Mesothelial cell of epicardium (in vitro differentiated cells): ENCODE results near the gene FCER1G. TPM values are rescaled to one million over a fixed set of nuclear protein-coding genes. Genes with fewer than 3 reads are reported as not detected.

Experiments used
- DNase-seq, 2 experiments: peaks; one replicate each; pipeline ENCODE4 v3.0.0; 2021; ENCODE audit warnings: low spot score in 2 of 2; ENCODE audit not compliant: unreplicated experiment in 2 of 2
- H3K27ac Mint-ChIP-seq: 2 replicates; pipeline ENCODE4 v1.8.0; 2021; ENCODE audit warnings: mixed read lengths
- H3K27me3 Mint-ChIP-seq: 2 replicates; pipeline ENCODE4 v1.8.0; 2021; ENCODE audit warnings: low read depth, mixed read lengths
- H3K36me3 Mint-ChIP-seq: 2 replicates; pipeline ENCODE4 v1.8.0; 2021; ENCODE audit warnings: mixed read lengths
- H3K4me1 Mint-ChIP-seq: 2 replicates; pipeline ENCODE4 v1.8.0; 2021; ENCODE audit warnings: mixed read lengths
- H3K4me3 Mint-ChIP-seq: 2 replicates; pipeline ENCODE4 v1.8.0; 2021; ENCODE audit warnings: mild to moderate bottlenecking, moderate library complexity, mixed read lengths
- H3K9me3 Mint-ChIP-seq: 2 replicates; pipeline ENCODE4 v1.8.0; 2021; ENCODE audit warnings: mixed read lengths
- CTCF ChIP-seq: fragments of 200-600 bp; sonication (generic); IDR thresholded peaks from one replicate; pipeline ENCODE4 v1.5.0; 2021; ENCODE audit warnings: antibody characterized with exemption; ENCODE audit not compliant: unreplicated experiment
- total RNA-seq: library from RNA; stranded (reverse); gene quantifications from 3 replicates; pipeline ENCODE4 v1.2.1, GENCODE V29; 2021

The FCER1G gene
- total RNA-seq, 1 donor from 2014 or later: 0.40 TPM

GRCh38 chr1:161198897-161199431 lies 16.1 kb upstream of the FCER1G start, which contains the start of gene ADAMTS4:
TSS of gene ADAMTS4 (minus strand) at chr1:161199054. CDS start at chr1:161198627, 427 bp downstream.
- peaks cover 53% of the 10 kb centered on the region for H3K4me1 Mint-ChIP-seq
- H3K4me3 Mint-ChIP-seq: peak within 1 kb of the TSS; percentile 62
- H3K27ac Mint-ChIP-seq: peak within 1 kb of the TSS; percentile 92
- no peaks in the 10 kb centered on the region for H3K27me3 Mint-ChIP-seq
- no peaks in the 10 kb centered on the region for H3K9me3 Mint-ChIP-seq
- H3K36me3 Mint-ChIP-seq: peaks cover 3% of the 10 kb centered on the region
- TF ChIP-seq CTCF: no peak
- DNase-seq: no peak

- Mint-ChIP-seq H3K27me3 (no peaks in the 10 kb centered on the region), H3K9me3 (no peaks in the 10 kb centered on the region), H3K27ac (peak overlapping the region; percentile 82), H3K4me3 (peak overlapping the region; percentile 62), H3K4me1 (peaks cover 58% of the 10 kb centered on the region), H3K36me3 (peaks cover 9% of the 10 kb centered on the region)
- DNase-seq: no peak
- no peak for TF ChIP-seq CTCF
These were observed 15.5 kb upstream of the FCER1G start for GRCh38 chr1:161199506-161200139.

DNA sequence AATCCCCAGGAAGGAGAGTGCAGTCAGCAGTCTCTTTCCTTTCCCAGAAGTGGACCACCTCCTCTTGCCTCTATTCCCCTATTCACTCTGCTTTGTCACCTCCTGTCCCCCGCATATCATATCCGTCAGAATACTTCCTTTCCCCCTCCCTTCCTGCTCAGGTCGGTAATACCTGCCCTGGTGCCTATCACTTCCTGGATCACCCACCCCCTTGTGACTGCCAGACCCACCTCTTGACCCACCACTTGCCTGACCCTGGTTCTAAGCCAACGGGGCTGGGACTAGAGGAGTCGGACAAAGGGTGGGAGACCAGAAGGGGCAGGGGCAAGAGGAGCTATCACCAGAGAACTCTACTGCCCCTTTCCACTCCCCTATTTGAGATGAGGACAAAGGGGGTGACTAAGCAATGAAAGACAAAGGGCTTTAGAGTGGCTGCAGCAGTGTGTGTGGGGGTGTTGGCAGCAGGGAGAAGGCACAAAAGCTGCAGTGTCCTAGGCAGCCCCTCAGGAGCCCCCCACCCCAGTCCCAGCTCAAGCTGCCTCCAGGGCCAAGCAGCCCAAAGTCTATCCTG lies 14.6 kb upstream of the FCER1G start:
- Mint-ChIP-seq H3K4me3 (no peak overlapping the region), H3K27me3 (no peaks in the 10 kb centered on the region), H3K9me3 (no peaks in the 10 kb centered on the region), H3K4me1 (peaks cover 61% of the 10 kb centered on the region), H3K36me3 (peaks cover 12% of the 10 kb centered on the region), H3K27ac (peak overlapping the region; percentile 97)
- DNase-seq: no peak
- TF ChIP-seq CTCF: no peak

- Mint-ChIP-seq H3K27ac (peak overlapping the region; percentile 97), H3K27me3 (no peaks in the 10 kb centered on the region), H3K4me1 (peaks cover 61% of the 10 kb centered on the region), H3K9me3 (no peaks in the 10 kb centered on the region), H3K36me3 (peaks cover 14% of the 10 kb centered on the region), H3K4me3 (peak overlapping the region; percentile 93)
- DNase-seq: no peak
- no peak for TF ChIP-seq CTCF
These were observed 13.9 kb upstream of the FCER1G start for GRCh38 chr1:161200992-161201835.

GRCh38 chr1:161201836-161202712 lies 13.0 kb upstream of the FCER1G start, which contains the start of gene NDUFS2:
TSS of gene NDUFS2 (plus strand) at chr1:161202367. CDS start at chr1:161202386, 19 bp downstream.
- no peaks in the 10 kb centered on the region for H3K27me3 Mint-ChIP-seq

More at GRCh38 chr1:161201836-161202712, 13.0 kb upstream of the FCER1G start, which contains the start of gene NDUFS2:
- peak; percentile 90 to 92 for DNase-seq
- H3K27ac Mint-ChIP-seq: peak within 1 kb of the TSS; percentile 97
- peaks cover 19% of the 10 kb centered on the region for H3K36me3 Mint-ChIP-seq
- H3K4me3 Mint-ChIP-seq: peak within 1 kb of the TSS; percentile 93
- TF ChIP-seq CTCF: no peak
- peaks cover 56% of the 10 kb centered on the region for H3K4me1 Mint-ChIP-seq
- no peaks in the 10 kb centered on the region for H3K9me3 Mint-ChIP-seq
